Measurements from ENCODE around the gene CCDC81.

CCDC81 gene

GRCh38 chr11:86446163-86446923, 71.7 kb downstream of the CCDC81 start:
- H3K36me3 ChIP-seq (ENCODE audit: control insufficient read depth, insufficient read depth, low read length) = peaks cover 3% of the 10 kb centered on the region

GRCh38 chr11:86446924-86447285, 72.2 kb downstream of the CCDC81 start:
- H3K4me1 ChIP-seq (ENCODE audit: control insufficient read depth, insufficient read depth, low read length) = no peaks in the 10 kb centered on the region
- peaks cover 3% of the 10 kb centered on the region for H3K36me3 ChIP-seq (ENCODE audit: control insufficient read depth, insufficient read depth, low read length)
- no peak overlapping the region for H3K9ac ChIP-seq (ENCODE audit: low read length)
- no peak overlapping the region for H3K4me3 ChIP-seq (ENCODE audit: low read length)
- no peaks in the 10 kb centered on the region for H3K27me3 ChIP-seq (ENCODE audit: control insufficient read depth, insufficient read depth, low read length)
- no peak overlapping the region for H3K27ac ChIP-seq (ENCODE audit: low read depth, low read length)

More at GRCh38 chr11:86446163-86446923, 71.7 kb downstream of the CCDC81 start:
- no peak overlapping the region for H3K4me3 ChIP-seq (ENCODE audit: low read length)
- no peak overlapping the region for H3K27ac ChIP-seq (ENCODE audit: low read depth, low read length)
- H3K9ac ChIP-seq (ENCODE audit: low read length) = no peak overlapping the region
- no peaks in the 10 kb centered on the region for H3K27me3 ChIP-seq (ENCODE audit: control insufficient read depth, insufficient read depth, low read length)
- H3K4me1 ChIP-seq (ENCODE audit: control insufficient read depth, insufficient read depth, low read length) = no peaks in the 10 kb centered on the region

- Histone ChIP-seq H3K4me3 (ENCODE audit: low read length) (no peak overlapping the region), H3K4me1 (ENCODE audit: control insufficient read depth, insufficient read depth, low read length) (no peaks in the 10 kb centered on the region), H3K27ac (ENCODE audit: low read depth, low read length) (no peak overlapping the region), H3K9ac (ENCODE audit: low read length) (no peak overlapping the region), H3K27me3 (ENCODE audit: control insufficient read depth, insufficient read depth, low read length) (no peaks in the 10 kb centered on the region), H3K36me3 (ENCODE audit: control insufficient read depth, insufficient read depth, low read length) (peaks cover 3% of the 10 kb centered on the region)
Measured at GRCh38 chr11:86447763-86448480, 73.2 kb downstream of the CCDC81 start.

- Histone ChIP-seq H3K27ac (ENCODE audit: low read depth, low read length) (no peak overlapping the region), H3K36me3 (ENCODE audit: control insufficient read depth, insufficient read depth, low read length) (no peaks in the 10 kb centered on the region)
Measured at GRCh38 chr11:86449993-86450629, 75.4 kb downstream of the CCDC81 start.

GRCh38 chr11:86453290-86454030, 78.8 kb downstream of the CCDC81 start:
- Histone ChIP-seq H3K4me3 (ENCODE audit: low read length) (no peak overlapping the region), H3K36me3 (ENCODE audit: control insufficient read depth, insufficient read depth, low read length) (no peaks in the 10 kb centered on the region), H3K27me3 (ENCODE audit: control insufficient read depth, insufficient read depth, low read length) (no peaks in the 10 kb centered on the region), H3K9ac (ENCODE audit: low read length) (no peak overlapping the region), H3K27ac (ENCODE audit: low read depth, low read length) (no peak overlapping the region), H3K4me1 (ENCODE audit: control insufficient read depth, insufficient read depth, low read length) (peaks cover 4% of the 10 kb centered on the region)

More at GRCh38 chr11:86449993-86450629, 75.4 kb downstream of the CCDC81 start:
- no peaks in the 10 kb centered on the region for H3K4me1 ChIP-seq (ENCODE audit: control insufficient read depth, insufficient read depth, low read length)
- H3K4me3 ChIP-seq (ENCODE audit: low read length) = no peak overlapping the region
- no peak overlapping the region for H3K9ac ChIP-seq (ENCODE audit: low read length)
- no peaks in the 10 kb centered on the region for H3K27me3 ChIP-seq (ENCODE audit: control insufficient read depth, insufficient read depth, low read length)

GRCh38 chr11:86456075-86456939, 81.6 kb downstream of the CCDC81 start:
- Histone ChIP-seq H3K36me3 (ENCODE audit: control insufficient read depth, insufficient read depth, low read length) (no peaks in the 10 kb centered on the region), H3K27ac (ENCODE audit: low read depth, low read length) (no peak overlapping the region), H3K4me3 (ENCODE audit: low read length) (no peak overlapping the region), H3K9ac (ENCODE audit: low read length) (no peak overlapping the region), H3K4me1 (ENCODE audit: control insufficient read depth, insufficient read depth, low read length) (peaks cover 15% of the 10 kb centered on the region), H3K27me3 (ENCODE audit: control insufficient read depth, insufficient read depth, low read length) (no peaks in the 10 kb centered on the region)

- H3K27ac ChIP-seq (ENCODE audit: low read depth, low read length) = no peak overlapping the region
Measured at GRCh38 chr11:86458294-86459001, 83.8 kb downstream of the CCDC81 start.

GRCh38 chr11:86459002-86459385, 84.3 kb downstream of the CCDC81 start:
- no peak overlapping the region for H3K27ac ChIP-seq (ENCODE audit: low read depth, low read length)
- H3K9ac ChIP-seq (ENCODE audit: low read length) = no peak overlapping the region
- no peaks in the 10 kb centered on the region for H3K27me3 ChIP-seq (ENCODE audit: control insufficient read depth, insufficient read depth, low read length)
- peaks cover 15% of the 10 kb centered on the region for H3K4me1 ChIP-seq (ENCODE audit: control insufficient read depth, insufficient read depth, low read length)
- no peak overlapping the region for H3K4me3 ChIP-seq (ENCODE audit: low read length)
- no peaks in the 10 kb centered on the region for H3K36me3 ChIP-seq (ENCODE audit: control insufficient read depth, insufficient read depth, low read length)

More at GRCh38 chr11:86458294-86459001, 83.8 kb downstream of the CCDC81 start:
- Histone ChIP-seq H3K27me3 (ENCODE audit: control insufficient read depth, insufficient read depth, low read length) (no peaks in the 10 kb centered on the region), H3K4me1 (ENCODE audit: control insufficient read depth, insufficient read depth, low read length) (peaks cover 15% of the 10 kb centered on the region), H3K4me3 (ENCODE audit: low read length) (no peak overlapping the region), H3K36me3 (ENCODE audit: control insufficient read depth, insufficient read depth, low read length) (no peaks in the 10 kb centered on the region), H3K9ac (ENCODE audit: low read length) (no peak overlapping the region)

GRCh38 chr11:86459682-86460460, 85.2 kb downstream of the CCDC81 start:
- no peak overlapping the region for H3K27ac ChIP-seq (ENCODE audit: low read depth, low read length)
- no peak overlapping the region for H3K9ac ChIP-seq (ENCODE audit: low read length)
- no peaks in the 10 kb centered on the region for H3K27me3 ChIP-seq (ENCODE audit: control insufficient read depth, insufficient read depth, low read length)
- H3K4me1 ChIP-seq (ENCODE audit: control insufficient read depth, insufficient read depth, low read length) = peaks cover 15% of the 10 kb centered on the region
- no peaks in the 10 kb centered on the region for H3K36me3 ChIP-seq (ENCODE audit: control insufficient read depth, insufficient read depth, low read length)
- H3K4me3 ChIP-seq (ENCODE audit: low read length) = no peak overlapping the region

- Histone ChIP-seq H3K27me3 (ENCODE audit: control insufficient read depth, insufficient read depth, low read length) (no peaks in the 10 kb centered on the region), H3K4me3 (ENCODE audit: low read length) (no peak overlapping the region), H3K27ac (ENCODE audit: low read depth, low read length) (no peak overlapping the region), H3K9ac (ENCODE audit: low read length) (no peak overlapping the region), H3K4me1 (ENCODE audit: control insufficient read depth, insufficient read depth, low read length) (peaks cover 15% of the 10 kb centered on the region), H3K36me3 (ENCODE audit: control insufficient read depth, insufficient read depth, low read length) (no peaks in the 10 kb centered on the region)
Measured at GRCh38 chr11:86460461-86461385, 86.0 kb downstream of the CCDC81 start.
